SH-SY5Y (cell line): ENCODE measurements around the gene PI4KA.

Experiments
- GATA2 ChIP-seq: IDR thresholded peaks from 2 replicates; pipeline ENCODE4 v1.6.1; 2011; ENCODE audit warnings: mild to moderate bottlenecking, low read depth, low read length
- GATA3 ChIP-seq: IDR thresholded peaks from 2 replicates; pipeline ENCODE4 v1.6.1; 2011; ENCODE audit warnings: low read depth, mild to moderate bottlenecking, low read length, moderate library complexity

- TF ChIP-seq GATA2 (no peak), GATA3 (no peak)
Measured at GRCh38 chr22:20672732-20673131, 185.9 kb downstream of the PI4KA start.
